HepG2 (cell line): ENCODE results near the gene SPRTN. TPM values are rescaled to one million over a fixed set of nuclear protein-coding genes. Genes with fewer than 3 reads are reported as not detected.

Experiments used
- ATAC-seq: fragments of 200-7000 bp; cut with Tn5 transposase; 3 replicates; pipeline ENCODE4 v1.9.1; 2020; ENCODE audit warnings: mild to moderate bottlenecking, moderate library complexity
- BruUV-seq: library from RNA; stranded (reverse); fragments of 400-500 nt; replicated peaks from 2 replicates; lab custom pipeline; 2021; lab: Mats Ljungman, UMichigan
- CTCF ChIA-PET: fragments of 300-600 bp; formaldehyde crosslinking; extraction: SDS; loops from one replicate; lab custom pipeline; 2021; ENCODE audit warnings: low total read pairs, inconsistent platforms, low intra/inter-chr PET ratio; lab: Yijun Ruan, JAX
- POLR2A ChIA-PET: fragments of 350-600 bp; sonication (Branson Sonifier 250); formaldehyde crosslinking; loops from one replicate; lab custom pipeline; 2020; ENCODE audit warnings: antibody characterized with exemption, inconsistent platforms; lab: Yijun Ruan, JAX
- DNase-seq: peaks from one replicate; pipeline ENCODE4 v3.0.0-alpha.2; 2015; ENCODE audit warnings: low spot score
- FAIRE-seq: peaks from 3 replicates; lab custom pipeline; 2011; peaks lifted over from hg19 to GRCh38; lab: Jason Lieb, UNC
- H2AFZ ChIP-seq: one replicate; pipeline ENCODE4 v1.6.1; 2011; ENCODE audit warnings: low read length, inconsistent platforms
- H3K27ac ChIP-seq: fragments of 300-600 bp; 3 replicates; pipeline ENCODE4 v1.8.0; 2011; ENCODE audit warnings: mixed run types, mild to moderate bottlenecking, mixed read lengths, low read length, inconsistent platforms; ENCODE audit not compliant: insufficient read depth; ENCODE audit errors: extremely low read length
- H3K27me3 ChIP-seq, 2 experiments: fragments of 200-600 bp in 1 of 2; 2 replicates in 1 of 2; 3 replicates in 1 of 2; pipeline versions ENCODE4 v1.6.0 to v1.8.0; 2011; ENCODE audit warnings: low read length in 2 of 2, mild to moderate bottlenecking in 2 of 2, moderate library complexity in 2 of 2, inconsistent platforms in 1 of 2; ENCODE audit not compliant: insufficient read depth in 2 of 2, control insufficient read depth in 1 of 2
- H3K36me3 ChIP-seq, 2 experiments: fragments of 200-600 bp in 1 of 2; replicated peaks in 1 of 2; 2 replicates in 1 of 2; 3 replicates in 1 of 2; pipeline versions ENCODE4 v1.5.1 to v1.8.0; 2011; ENCODE audit warnings: low read length in 2 of 2, inconsistent platforms in 1 of 2; ENCODE audit not compliant: insufficient read depth in 2 of 2, control insufficient read depth in 1 of 2
- H3K4me1 ChIP-seq: 2 replicates; pipeline ENCODE4 v1.5.1; 2012; ENCODE audit warnings: low read length, inconsistent platforms; ENCODE audit not compliant: insufficient read depth
- H3K4me2 ChIP-seq: 2 replicates; pipeline ENCODE4 v1.6.0; 2011; ENCODE audit warnings: low read depth, low read length, inconsistent platforms
- H3K4me3 ChIP-seq, 3 experiments: fragments of 200-600 bp in 1 of 3; sonication (generic), shearing (Covaris generic) in 1 of 3; replicated peaks in 1 of 3; 2 replicates each; pipeline ENCODE4 v1.5.1; 2011 to 2016; ENCODE audit warnings: low read length in 3 of 3, inconsistent platforms in 2 of 3, low read depth in 2 of 3, mild to moderate bottlenecking in 2 of 3, control low read depth in 1 of 3, mixed read lengths in 1 of 3; ENCODE audit not compliant: insufficient read depth in 1 of 3
- H3K79me2 ChIP-seq: one replicate; pipeline ENCODE4 v1.6.1; 2011; ENCODE audit warnings: low read length, inconsistent platforms; ENCODE audit not compliant: insufficient read depth
- H3K9ac ChIP-seq: 2 replicates; pipeline ENCODE4 v1.6.0; 2011; ENCODE audit warnings: mild to moderate bottlenecking, low read depth, low read length, inconsistent platforms; ENCODE audit not compliant: insufficient read depth
- H3K9me3 ChIP-seq: 2 replicates; pipeline ENCODE4 v1.5.1; 2012; ENCODE audit warnings: mild to moderate bottlenecking, low read length
- H4K20me1 ChIP-seq: 2 replicates; pipeline ENCODE4 v1.6.0; 2011; ENCODE audit warnings: inconsistent platforms, mild to moderate bottlenecking, low read length, moderate library complexity; ENCODE audit not compliant: insufficient read depth
- ATF3 ChIP-seq: sonication (generic); formaldehyde crosslinking; IDR thresholded peaks from 2 replicates; pipeline ENCODE4 v1.4.0; 2020; ENCODE audit warnings: missing genetic modification reagents
- DRAP1 ChIP-seq: IDR thresholded peaks from 2 replicates; pipeline ENCODE4 v1.6.1; 2016; ENCODE audit warnings: missing genetic modification reagents, missing compliant biosample characterization
- MNT ChIP-seq: fragments of 450-650 bp; IDR thresholded peaks from 2 replicates; pipeline ENCODE4 v1.6.1; 2016
- RARG ChIP-seq: sonication (generic); formaldehyde crosslinking; IDR thresholded peaks from 2 replicates; pipeline ENCODE4 v1.4.0; 2020; ENCODE audit warnings: low read depth, mild to moderate bottlenecking, missing genetic modification reagents
- REST ChIP-seq, 2 experiments: IDR thresholded peaks; 2 replicates each; pipeline ENCODE4 v1.6.1; 2011 to 2012; ENCODE audit warnings: low read length in 2 of 2, borderline replicate concordance in 1 of 2, low read depth in 1 of 2, mild to moderate bottlenecking in 1 of 2, moderate library complexity in 1 of 2
- SMYD3 ChIP-seq: sonication (generic); formaldehyde crosslinking; IDR thresholded peaks from 2 replicates; pipeline ENCODE4 v1.8.1; 2023; ENCODE audit warnings: mild to moderate bottlenecking, missing genetic modification reagents
- TFAP4 ChIP-seq: sonication (generic); IDR thresholded peaks from 2 replicates; pipeline ENCODE4 v1.6.1; 2016; ENCODE audit warnings: low read depth, borderline replicate concordance
- THAP7 ChIP-seq: sonication (generic); formaldehyde crosslinking; IDR thresholded peaks from 2 replicates; pipeline ENCODE4 v1.8.1; 2023; ENCODE audit warnings: mild to moderate bottlenecking, missing genetic modification reagents
- YEATS4 ChIP-seq: sonication (generic); formaldehyde crosslinking; IDR thresholded peaks from 2 replicates; pipeline ENCODE4 v1.4.0; 2020; ENCODE audit warnings: missing genetic modification reagents, borderline replicate concordance
- ZNF124 ChIP-seq: sonication (generic); formaldehyde crosslinking; IDR thresholded peaks from 2 replicates; pipeline ENCODE4 v1.4.0; 2020; ENCODE audit warnings: missing genetic modification reagents
- ZNF746 ChIP-seq: sonication (generic); formaldehyde crosslinking; IDR thresholded peaks from 2 replicates; pipeline ENCODE4 v1.8.0; 2022; ENCODE audit warnings: mild to moderate bottlenecking, missing genetic modification reagents
- ZNF780A ChIP-seq: sonication (generic); formaldehyde crosslinking; IDR thresholded peaks from 2 replicates; pipeline ENCODE4 v1.8.0; 2022; ENCODE audit warnings: mild to moderate bottlenecking, missing genetic modification reagents, moderate library complexity
- ZSCAN12 ChIP-seq: sonication (generic); formaldehyde crosslinking; IDR thresholded peaks from 2 replicates; pipeline ENCODE4 v1.9.0; 2021; ENCODE audit warnings: mild to moderate bottlenecking, missing genetic modification reagents
- WGBS: methylation state at CpG from one replicate; pipeline ENCODE4 v1.1.6; 2017; ENCODE audit warnings: low lambda C conversion rate; 5-methylcytosine and 5-hydroxymethylcytosine counted together
- in situ Hi-C: cut with HindIII; loops from 2 replicates; pipeline ENCODE4 v1.10.0; 2017; ENCODE audit warnings: low pct_unique_long_range_greater_than_20kb; ENCODE audit not compliant: extremely low pct_ligation_motif_present
- intact Hi-C: fragments of 100-400 bp; cut with micrococcal nuclease; formaldehyde crosslinking; loops from one replicate; pipeline ENCODE4 v1.10.0; 2022; ENCODE audit not compliant: unreplicated experiment
- polyA plus RNA-seq, 8 experiments: library from polyadenylated mRNA; depleted of rRNA in 3 of 8; stranded (reverse) in 7 of 8; unstranded in 1 of 8; fragments of >200 nt; fragmentation: Illumina TruSeq in 4 of 8; extraction: Trizol in 4 of 8; gene quantifications; 2 replicates each; pipeline versions ENCODE4 v1.2.1 to v1.2.3, GENCODE V29; 2011 to 2016; ENCODE audit warnings: low read depth in 4 of 8, missing spikeins in 1 of 8, mixed read lengths in 1 of 8; ENCODE audit not compliant: insufficient read depth in 1 of 8
- total RNA-seq, 5 experiments: library from RNA; depleted of rRNA; stranded (reverse); fragments of >200 nt; fragmentation: Illumina TruSeq; extraction: Trizol; gene quantifications; 2 replicates each; pipeline ENCODE4 v1.2.3, GENCODE V29; 2016; ENCODE audit warnings: low read depth in 1 of 5

The SPRTN gene
- total and polyA plus RNA-seq, 2 of the 13 experiments (the other 11 are each of a cell fraction or from before 2014, with no cell fraction given) = 4.2 to 15.2 TPM

- POLR2A ChIA-PET = no interaction called here
- no peak overlapping the region for H3K27ac ChIP-seq
- H2AFZ ChIP-seq = no peak overlapping the region
- DNase-seq (no peak), ATAC-seq (no peak), FAIRE-seq (no peak)
- H3K27me3 ChIP-seq = no peaks in the 10 kb centered on the region
- WGBS = 100% methylated on average over 1 of the region's 1 CpG
- peaks cover 2 to 49% of the 10 kb centered on the region in 2 experiments for H3K36me3 ChIP-seq
- no peaks in the 10 kb centered on the region for H3K9me3 ChIP-seq
- CTCF ChIA-PET = no interaction called here
- H4K20me1 ChIP-seq = no peaks in the 10 kb centered on the region
- no peak overlapping the region for H3K4me2 ChIP-seq
- in situ Hi-C loops = no loop called here
- H3K4me1 ChIP-seq = no peaks in the 10 kb centered on the region
- H3K4me3 ChIP-seq = no peak overlapping the region
- BruUV-seq = no TSS peak
- no peaks in the 10 kb centered on the region for H3K79me2 ChIP-seq
- intact Hi-C loops = no loop called here
- H3K9ac ChIP-seq = no peak overlapping the region
- no peak for TF ChIP-seq TFAP4
- no peak for TF ChIP-seq REST (IDR thresholded peaks at IDR 0.05; ENCODE audit: borderline replicate concordance in 1 of 2, low read depth in 1 of 2, low read length in 2 of 2)
- no peak for TF ChIP-seq YEATS4
- TF ChIP-seq ZNF124 (CRISPR knock-in tag) = no peak
- no peak for TF ChIP-seq MNT
- TF ChIP-seq THAP7 = no peak
- no peak for TF ChIP-seq ZSCAN12 (CRISPR knock-in tag)
- no peak for TF ChIP-seq SMYD3
- no peak for TF ChIP-seq ZNF780A (CRISPR knock-in tag)
- TF ChIP-seq ATF3 = no peak
- no peak for TF ChIP-seq DRAP1
- no peak for TF ChIP-seq RARG (CRISPR knock-in tag)
- no peak for TF ChIP-seq ZNF746 (CRISPR knock-in tag)
These were observed 25.5 kb downstream of the SPRTN start for GRCh38 chr1:231363624-231364023.
